GM21367 (cell line): ENCODE data around the gene TPPP2.

Source experiments
- ATAC-seq: cut with Tn5 transposase; IDR thresholded peaks from one replicate; pipeline ENCODE4 v1.9.1; 2021; ENCODE audit not compliant: unreplicated experiment

Gene TPPP2

DNA sequence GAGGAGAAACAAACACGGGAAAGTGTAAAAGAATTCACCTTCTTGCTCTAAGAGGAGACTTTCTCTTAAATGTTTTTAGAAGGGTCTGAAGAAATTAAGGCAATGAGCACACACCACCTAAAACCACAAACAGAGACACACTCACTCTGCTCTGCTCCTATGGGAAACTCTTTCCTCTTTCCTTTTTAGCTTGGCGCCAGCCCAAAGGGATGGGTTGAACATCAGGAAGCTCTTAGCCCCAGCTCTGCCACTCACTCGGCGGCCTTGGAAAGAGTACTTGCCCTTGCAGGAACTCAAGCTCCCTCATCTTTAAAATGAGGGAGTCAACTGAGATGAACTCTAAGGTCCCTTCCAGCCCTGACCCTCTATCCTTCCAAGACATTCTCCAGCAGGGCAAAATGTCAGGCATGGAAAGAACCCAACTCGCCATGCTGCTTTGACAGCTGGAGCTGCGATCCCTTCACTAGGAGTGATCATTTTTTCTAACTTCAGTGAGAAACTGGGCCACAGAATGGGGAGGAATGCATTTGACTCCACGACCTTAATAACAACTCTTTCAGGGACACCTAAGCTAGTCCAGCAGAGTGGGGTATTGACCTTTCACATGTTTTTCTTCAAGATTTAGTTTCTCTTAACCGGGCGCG lies 26.6 kb downstream of the TPPP2 start:
- no peak for ATAC-seq

DNA sequence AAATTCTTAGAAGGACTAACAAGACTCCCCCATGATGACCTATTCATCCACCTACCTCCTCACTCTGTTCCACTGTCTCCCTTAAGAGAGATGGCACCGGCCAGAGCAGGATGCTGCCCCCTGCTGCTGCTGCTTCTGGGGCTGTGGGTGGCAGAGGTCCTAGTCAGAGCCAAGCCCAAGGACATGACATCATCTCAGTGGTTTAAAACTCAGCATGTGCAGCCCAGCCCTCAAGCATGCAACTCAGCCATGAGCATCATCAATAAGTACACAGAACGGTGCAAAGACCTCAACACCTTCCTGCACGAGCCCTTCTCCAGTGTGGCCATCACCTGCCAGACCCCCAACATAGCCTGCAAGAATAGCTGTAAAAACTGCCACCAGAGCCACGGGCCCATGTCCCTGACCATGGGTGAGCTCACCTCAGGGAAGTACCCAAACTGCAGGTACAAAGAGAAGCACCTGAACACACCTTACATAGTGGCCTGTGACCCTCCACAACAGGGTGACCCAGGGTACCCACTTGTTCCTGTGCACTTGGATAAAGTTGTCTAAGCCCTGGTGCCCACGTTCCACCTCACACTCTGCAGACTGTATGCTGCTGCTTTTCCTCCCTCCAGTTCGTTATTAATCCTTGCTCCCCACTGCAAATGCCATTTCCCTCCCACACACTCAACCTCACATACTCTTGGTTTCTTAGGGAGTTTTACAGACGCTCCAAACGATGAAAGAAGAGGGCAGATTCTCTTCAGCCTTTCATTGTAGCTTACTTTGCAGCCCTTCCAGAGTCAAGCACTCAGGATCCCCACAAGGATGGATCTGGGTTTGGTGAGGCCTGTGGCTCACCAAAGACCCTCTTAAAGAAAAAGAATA lies 28.0 kb downstream of the TPPP2 start, which contains the start of gene RNASE8:
Gene RNASE8 (plus strand): TSS at position 20 of the 873 bp plus-strand sequence. CDS start 71 bp downstream, at position 91.
- ATAC-seq = no peak

DNA sequence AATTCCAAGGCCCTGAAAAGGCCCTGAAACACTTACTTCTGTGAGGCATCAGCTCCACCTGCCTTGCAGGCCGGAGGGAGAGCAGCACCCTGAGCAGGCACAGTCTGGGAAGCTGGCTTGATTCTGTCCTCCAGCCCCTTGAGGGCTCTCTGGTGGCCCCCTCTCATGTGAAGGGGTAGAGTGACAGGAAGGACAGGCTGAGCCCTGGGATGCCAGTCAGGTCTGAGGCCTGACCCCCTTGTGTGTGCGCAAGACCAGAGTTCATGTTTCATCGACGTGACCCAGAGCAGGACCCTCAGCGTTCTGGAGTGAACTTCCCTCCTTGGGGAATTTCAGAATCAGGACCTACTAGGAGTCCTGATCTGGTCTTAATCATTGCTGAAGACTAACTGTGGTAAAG lies 28.9 kb downstream of the TPPP2 start:
- no peak for ATAC-seq

DNA sequence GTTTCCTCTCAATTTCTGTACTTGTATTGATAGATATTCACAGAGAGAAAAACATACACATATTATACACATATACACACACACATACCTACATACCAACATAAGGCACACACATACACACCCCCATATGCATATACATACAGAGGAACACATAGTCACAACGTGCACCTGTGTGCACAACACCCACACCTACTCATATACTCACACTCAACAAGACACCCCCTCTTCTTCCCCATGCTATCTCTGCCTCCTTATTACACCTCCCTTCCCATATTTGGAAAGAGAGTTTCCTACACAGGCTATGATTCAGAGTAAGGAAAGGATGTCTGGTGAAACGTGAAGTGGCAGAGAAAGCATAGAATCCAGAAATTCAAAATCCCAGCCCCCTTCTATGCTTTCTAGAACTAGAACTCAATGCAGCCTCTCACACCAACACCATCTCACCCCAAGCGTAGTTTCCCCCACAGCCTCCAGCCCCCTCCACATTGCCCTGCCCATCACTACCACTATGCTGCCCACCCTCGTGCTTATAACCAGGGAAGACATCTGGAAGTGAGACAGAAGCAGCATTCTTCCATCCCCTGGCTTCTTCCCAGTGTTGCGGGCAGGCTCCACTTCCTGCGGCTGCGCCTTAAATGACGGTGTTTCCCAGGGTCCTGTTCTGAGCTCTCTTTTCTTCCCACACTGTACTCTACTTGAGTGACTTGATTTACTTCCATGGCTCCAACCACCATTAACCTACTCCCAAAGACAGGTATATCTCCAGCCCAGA lies 30.0 kb downstream of the TPPP2 start:
- no peak for ATAC-seq

DNA sequence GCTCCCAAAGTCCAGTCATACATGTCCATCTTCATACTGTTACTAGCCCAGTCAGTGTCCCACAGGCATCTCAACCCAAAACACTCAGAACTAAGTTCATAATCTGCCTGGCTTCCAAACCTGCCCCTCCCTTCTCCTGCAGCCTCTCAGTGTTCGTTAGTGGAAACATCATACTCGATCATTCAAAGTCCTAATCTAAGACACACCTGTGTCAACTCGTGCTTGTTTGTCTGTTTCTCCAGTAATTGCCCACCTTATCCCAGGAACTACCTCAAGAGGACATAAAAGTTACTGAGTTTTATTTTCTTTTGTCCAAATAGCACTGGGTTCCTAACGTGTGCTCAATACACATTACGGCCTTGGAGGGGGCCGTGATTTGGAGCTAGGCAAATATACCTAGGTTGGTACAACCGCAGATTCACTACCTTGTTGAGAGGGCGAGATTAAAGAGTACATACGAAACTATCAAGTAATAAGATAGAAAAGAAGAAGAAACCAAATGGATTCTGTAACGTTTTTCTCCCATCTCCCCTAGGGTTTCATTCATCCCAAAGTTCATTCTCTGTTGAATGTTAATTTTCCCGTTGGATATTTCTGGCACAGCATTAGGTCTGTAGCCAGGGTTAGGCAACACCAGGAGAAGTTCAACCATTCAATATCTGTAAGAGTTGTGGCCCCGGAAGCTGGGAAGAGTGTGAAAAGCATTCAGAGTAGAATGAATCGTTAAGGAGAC lies 30.8 kb downstream of the TPPP2 start:
- ATAC-seq = no peak

DNA sequence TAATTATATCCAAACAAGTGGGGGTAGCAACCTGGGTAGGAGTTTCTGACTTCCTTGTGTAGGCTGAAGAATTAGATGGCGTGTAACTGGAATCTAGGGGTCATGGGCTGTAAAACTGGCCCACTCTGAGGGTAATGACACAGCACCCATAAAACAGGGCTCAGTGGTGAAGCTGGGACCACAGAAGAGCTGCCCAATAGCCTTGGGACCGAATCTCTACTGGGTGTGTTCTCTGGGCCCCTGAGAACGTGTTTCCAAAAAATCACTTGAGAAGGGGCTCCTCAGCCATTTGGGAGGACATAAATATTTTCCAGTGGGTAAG lies 31.3 kb downstream of the TPPP2 start:
- ATAC-seq = no peak

DNA sequence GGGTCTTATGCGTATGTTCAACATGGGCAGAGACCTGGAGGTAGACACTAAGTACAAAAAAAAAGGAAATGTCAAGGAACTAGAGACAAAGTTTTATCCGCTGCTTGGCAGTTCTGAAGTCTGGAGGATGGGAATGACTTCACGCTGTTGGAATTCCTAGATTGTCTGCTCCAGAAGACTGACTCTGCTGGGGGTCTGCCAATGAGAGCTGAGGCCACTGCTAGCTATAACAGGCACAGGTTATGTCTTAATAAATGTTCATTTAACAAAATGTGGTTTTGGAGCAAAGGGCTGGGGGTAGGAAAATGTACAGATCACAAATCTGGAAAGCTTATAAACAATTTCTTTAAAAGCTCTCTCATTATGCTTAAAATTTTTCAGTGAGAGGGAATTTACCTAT lies 33.5 kb downstream of the TPPP2 start:
- no peak for ATAC-seq

DNA sequence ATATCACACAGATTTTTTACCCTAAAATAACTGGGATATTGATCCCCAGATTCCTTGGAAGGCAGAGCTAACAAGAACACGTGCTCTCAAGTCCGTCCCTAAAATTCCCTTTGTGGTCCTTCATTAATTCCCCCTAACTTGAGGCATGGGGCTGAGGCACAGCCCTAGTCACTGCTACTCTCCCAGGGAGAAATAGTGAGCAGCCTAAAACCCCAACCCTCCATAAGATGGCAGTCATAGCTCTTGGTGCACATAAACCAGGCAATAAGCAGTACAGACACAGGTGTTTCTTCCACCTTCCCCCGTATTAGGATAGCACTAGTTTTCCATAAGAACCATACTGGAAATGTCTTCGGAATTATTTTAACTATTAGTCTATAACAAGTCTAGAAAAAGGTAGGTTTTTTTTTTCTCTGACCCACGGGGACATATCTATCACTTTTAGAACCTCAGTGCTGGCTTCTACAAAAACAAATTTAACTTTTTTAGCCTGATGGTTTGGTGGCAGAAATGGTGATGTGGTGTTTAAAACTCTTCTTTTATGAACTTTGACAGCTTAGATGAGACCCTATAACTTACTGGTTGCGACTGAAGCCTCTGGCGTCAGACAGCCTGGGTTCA lies 37.0 kb downstream of the TPPP2 start:
- ATAC-seq = no peak

DNA sequence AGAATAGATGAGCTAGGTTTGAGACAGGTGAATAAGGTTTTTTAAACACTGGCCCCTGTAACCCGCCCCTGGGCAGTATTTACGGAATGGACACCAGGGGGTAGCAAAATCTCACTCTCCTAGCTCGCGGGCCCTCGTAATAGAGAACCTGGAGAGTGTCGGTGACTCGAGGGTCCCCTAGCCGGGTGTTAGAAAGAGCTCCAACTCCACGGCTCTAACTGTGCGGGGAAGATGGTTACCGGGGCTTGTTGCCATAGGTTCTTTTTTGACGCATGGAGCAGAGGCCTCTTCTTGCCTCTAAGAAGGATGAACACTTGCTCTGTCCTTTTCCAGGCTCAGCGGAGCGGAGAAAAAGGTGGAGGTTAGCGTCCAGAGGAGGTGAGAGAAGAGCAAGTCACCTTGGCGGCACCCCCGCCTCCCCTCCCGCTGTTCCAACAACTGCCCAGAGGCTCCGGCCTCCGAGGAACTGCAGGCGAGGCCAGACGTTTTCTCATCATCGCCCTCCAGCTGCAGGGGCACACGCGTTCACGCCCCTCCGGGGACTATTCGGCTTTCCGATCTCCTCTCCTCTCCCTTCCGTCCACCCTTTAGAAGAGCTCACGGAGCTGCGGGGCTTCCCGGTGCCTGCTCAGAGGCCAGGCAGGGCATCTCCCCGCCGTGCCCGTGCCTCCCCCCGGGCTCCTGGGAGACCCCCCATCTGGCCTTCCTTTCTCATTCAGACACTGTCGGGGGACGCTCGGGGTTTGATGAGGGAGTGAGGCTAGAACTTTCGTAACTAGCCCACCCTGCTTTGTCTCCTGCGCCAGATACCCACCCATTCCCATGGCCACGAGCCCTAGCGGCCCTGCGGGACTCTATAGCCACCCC lies 38.7 kb downstream of the TPPP2 start:
- no peak for ATAC-seq

DNA sequence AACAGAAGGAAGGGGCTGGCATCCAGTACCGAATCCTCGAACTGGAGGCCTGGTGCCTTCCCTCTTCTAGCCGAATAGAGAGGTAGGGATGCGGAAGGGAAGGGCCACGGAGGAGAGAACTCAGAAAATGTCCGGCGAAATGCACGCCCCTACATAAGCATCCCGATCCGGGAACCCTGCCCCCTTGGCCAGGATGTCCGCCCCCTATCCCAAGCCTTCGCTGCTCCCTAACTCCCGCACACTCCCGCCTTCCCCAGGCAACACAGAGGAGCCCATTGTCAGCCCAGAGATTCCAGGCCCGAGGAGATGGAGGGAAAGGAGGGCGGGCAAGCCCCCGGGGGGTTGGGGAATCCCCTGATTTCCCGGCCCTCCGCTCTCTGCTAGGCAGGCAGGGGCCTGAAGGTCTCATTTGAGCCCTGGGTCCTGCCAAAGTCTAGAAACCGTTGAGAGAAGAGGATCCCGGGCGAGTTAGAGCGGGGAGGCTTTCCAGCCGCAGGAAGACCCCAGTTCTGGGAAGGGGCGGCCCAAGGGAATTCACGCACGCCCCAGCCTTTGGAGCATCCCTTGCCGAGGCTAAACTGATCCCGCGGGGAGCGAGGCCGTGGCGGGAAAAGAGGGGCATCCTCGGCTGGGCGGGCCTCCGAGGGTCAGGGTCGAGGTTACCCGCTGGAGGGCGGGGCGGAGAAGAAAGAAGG lies 39.5 kb downstream of the TPPP2 start:
- no peak for ATAC-seq

DNA sequence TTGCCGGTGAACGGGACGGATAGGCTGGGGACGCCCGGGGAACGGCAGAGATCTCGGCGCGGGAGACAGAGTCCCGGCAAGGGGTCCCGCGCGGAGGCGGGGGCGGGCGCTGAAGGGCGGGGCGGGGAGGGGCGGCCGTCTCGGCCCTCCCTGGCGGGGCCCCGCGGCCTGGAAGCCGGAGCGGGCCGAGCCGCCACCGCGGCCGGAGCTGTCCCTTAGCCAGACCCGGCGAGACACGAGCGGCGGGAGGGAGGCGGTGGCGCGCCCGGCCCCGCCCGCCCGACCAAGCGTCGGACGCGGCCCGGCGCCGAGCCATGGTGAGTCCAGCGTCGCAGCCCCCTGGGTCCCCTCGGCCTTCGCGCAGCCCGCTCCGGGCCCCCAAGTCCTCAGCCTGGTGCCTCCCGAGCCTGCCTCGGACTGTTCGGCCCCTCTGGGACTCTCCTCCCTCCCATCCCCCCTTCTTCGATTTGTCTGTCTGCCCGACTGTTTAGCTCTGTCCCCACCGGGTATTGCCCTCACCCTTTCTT lies 40.1 kb downstream of the TPPP2 start, which contains the start of gene ARHGEF40:
Gene ARHGEF40 (plus strand): TSS at position 222 of the 527 bp plus-strand sequence. CDS start 93 bp downstream, at position 315.
- no peak for ATAC-seq

DNA sequence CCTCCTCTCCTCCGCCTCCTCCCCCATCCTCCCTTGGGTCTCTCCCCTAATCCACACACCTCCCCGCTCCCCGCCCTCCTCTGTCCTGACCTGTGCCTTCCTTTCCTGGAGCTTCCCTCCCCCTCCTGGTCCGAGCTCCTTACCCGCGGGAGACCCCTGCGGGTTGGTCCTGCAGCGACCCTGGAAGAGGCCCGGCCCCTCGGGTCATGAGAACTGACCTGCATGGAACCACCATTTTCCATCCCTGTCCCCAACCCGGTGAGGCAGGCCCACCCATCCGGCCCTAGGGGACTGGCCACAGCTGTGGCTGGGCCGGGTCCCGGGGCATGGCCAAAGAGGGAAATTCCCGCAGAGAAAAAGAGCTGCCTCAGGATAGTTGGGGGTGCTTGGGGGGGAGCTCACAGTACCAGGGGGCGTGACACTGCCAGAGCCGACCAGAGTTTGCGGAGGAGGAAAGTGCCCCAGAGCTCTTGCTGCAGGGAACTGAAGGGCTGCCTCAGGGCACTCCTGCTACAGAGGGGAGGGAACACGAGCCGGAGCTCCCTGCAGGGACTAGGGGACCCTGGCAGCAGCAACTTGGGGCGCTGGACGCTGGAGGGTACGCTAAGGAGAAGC lies 40.7 kb downstream of the TPPP2 start:
- ATAC-seq = no peak

DNA sequence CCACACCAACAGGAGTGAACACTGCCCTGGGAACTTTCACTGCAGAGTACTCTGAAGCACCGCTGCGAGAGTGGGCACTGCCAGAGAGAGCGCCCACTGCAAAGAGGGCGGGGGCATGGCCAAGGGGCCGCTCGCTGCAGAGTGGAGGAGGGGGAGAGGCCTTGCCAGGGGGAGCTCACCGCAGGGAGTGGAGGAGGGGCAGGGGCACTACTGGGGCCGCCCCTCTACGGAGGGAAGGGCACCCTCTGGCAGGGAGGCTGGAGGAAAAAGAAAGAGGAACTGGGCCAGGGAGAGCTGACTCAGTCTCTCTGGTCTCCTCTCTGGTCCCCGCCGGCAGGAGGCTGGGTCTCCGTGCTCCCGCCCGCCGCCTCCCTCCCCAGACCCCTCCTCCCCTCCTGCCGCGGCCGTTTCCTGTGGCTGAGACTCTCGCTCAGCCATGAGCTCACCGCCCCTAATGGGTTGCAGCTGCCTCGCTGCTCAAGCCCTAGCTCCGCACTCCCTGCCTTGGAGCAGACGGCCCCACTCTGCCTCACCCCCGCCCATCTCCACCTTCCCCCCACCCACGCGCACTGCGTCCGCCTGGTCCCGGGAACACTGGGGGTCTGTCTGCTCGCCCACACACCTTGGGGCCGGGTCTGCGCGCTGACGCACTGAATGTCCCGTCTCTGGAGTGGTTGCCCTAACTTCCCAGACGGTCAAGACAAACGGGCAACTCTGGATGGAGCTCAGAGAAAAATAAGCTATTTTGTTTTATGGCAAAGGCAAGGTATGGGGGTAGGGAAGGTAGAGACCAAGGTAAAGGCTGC lies 41.4 kb downstream of the TPPP2 start:
- ATAC-seq = peak; percentile 51

DNA sequence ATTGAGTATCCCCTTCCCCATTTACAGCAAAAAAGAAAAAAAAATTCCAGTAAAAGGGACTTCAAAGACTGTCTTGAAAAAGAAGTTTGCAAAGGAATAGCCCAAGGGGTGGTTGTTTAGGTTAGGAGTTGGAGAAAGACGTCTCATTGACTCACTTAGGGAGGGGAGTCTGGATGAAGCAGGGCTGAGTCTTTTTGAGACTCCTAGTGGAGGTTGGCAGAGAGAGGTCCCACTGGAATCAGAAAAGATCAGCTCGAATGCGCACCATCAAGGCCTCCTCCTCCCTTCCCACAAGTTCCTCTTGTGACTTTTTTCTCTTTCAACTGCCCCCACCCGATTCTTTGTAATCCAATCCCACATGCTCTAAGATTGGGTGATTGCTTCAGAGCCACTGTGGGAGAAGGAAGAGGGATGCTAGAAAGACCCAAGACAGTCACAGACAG lies 42.0 kb downstream of the TPPP2 start:
- no peak for ATAC-seq

DNA sequence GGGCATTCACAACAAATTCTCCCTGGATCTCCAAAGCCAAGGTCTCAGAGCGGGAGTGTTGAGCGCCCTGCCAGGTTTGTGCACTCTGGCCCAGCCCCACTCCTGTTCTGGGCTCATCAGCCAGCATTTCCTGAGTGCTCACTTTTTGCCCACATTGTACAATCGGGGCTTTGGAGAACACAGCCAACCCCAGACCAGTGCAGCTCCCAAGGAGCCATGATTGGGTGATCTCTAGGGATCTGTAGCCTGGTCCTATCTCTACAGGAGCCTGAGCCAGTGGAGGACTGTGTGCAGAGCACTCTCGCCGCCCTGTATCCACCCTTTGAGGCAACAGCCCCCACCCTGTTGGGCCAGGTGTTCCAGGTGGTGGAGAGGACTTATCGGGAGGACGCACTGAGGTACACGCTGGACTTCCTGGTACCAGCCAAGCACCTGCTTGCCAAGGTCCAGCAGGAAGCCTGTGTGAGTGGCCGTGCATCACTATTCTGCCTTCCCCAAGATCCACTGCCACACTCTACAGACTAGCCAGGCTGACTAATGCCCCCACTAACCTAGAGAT lies 42.8 kb downstream of the TPPP2 start:
- no peak for ATAC-seq

DNA sequence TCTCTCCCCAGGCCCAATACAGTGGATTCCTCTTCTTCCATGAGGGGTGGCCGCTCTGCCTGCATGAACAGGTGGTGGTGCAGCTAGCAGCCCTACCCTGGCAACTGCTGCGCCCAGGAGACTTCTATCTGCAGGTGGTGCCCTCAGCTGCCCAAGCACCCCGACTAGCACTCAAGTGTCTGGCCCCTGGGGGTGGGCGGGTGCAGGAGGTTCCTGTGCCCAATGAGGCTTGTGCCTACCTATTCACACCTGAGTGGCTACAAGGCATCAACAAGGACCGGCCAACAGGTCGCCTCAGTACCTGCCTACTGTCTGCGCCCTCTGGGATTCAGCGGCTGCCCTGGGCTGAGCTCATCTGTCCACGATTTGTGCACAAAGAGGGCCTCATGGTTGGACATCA lies 43.9 kb downstream of the TPPP2 start:
- no peak for ATAC-seq
